Tibial artery (tissue), 4 donors: ENCODE data around the gene ZC3H15.
"Not testable (repeated sequence)": the region's sequence is repeated elsewhere in the genome, so short reads cannot be mapped to it uniquely, and the experiment has no call there.

Experiments
- DNase-seq, 2 donors: peaks; one replicate each; pipeline ENCODE4 v3.0.0-alpha.2; 2019
- H3K27ac ChIP-seq, 2 donors: fragments of 200-600 bp; sonication (generic) in 1 of 2; 1 replicate in 1 of 2; 2 replicates in 1 of 2; pipeline ENCODE4 v1.5.1; 2018 to 2019; ENCODE audit warnings: mild to moderate bottlenecking in 1 of 2
- H3K27me3 ChIP-seq, 2 donors: fragments of 200-600 bp; sonication (generic) in 1 of 2; one replicate each; pipeline versions ENCODE4 v1.5.1 to v1.6.0; 2016 to 2019
- H3K36me3 ChIP-seq, 3 donors: fragments of 200-600 bp; sonication (generic) in 2 of 3; one replicate each; pipeline ENCODE4 v1.5.1; 2016 to 2019; ENCODE audit warnings: mild to moderate bottlenecking in 2 of 3
- H3K4me1 ChIP-seq, 4 donors: fragments of 200-600 bp; sonication (generic) in 2 of 4; 1 replicate in 3 of 4; 2 replicates in 1 of 4; pipeline ENCODE4 v1.5.1; 2016 to 2019
- H3K4me3 ChIP-seq, 2 donors: fragments of 200-600 bp; sonication (generic) in 1 of 2; 1 replicate in 1 of 2; 2 replicates in 1 of 2; pipeline ENCODE4 v1.5.1; 2018 to 2019; ENCODE audit warnings: mild to moderate bottlenecking in 2 of 2
- H3K9me3 ChIP-seq, 3 donors: fragments of 200-600 bp; sonication (generic) in 1 of 3; one replicate each; pipeline ENCODE4 v1.5.1; 2016 to 2019
- intact Hi-C: fragments of 100-400 bp; cut with DNase I; formaldehyde crosslinking; loops from one replicate; pipeline ENCODE4 v1.15.0; 2023; ENCODE audit warnings: low total_unique reads
- TF ChIP-seq, protein P1 (sequence below), 2 experiments: fragments of 200-600 bp in 1 of 2; fragments of 450-650 bp in 1 of 2; IDR thresholded peaks; one replicate each; pipeline ENCODE4 v1.5.1; 2017 to 2019; ENCODE audit warnings: antibody characterized with exemption in 2 of 2, mild to moderate bottlenecking in 1 of 2, moderate library complexity in 1 of 2

ZC3H15 gene

GRCh38 chr2:186516396-186516795 is 30.3 kb downstream of the ZC3H15 start:
- DNase-seq: no peak
- H3K36me3 ChIP-seq: peaks cover 7 to 22% (median 18%) of the 10 kb centered on the region in 3 donors
- TF ChIP-seq, protein P1, sequence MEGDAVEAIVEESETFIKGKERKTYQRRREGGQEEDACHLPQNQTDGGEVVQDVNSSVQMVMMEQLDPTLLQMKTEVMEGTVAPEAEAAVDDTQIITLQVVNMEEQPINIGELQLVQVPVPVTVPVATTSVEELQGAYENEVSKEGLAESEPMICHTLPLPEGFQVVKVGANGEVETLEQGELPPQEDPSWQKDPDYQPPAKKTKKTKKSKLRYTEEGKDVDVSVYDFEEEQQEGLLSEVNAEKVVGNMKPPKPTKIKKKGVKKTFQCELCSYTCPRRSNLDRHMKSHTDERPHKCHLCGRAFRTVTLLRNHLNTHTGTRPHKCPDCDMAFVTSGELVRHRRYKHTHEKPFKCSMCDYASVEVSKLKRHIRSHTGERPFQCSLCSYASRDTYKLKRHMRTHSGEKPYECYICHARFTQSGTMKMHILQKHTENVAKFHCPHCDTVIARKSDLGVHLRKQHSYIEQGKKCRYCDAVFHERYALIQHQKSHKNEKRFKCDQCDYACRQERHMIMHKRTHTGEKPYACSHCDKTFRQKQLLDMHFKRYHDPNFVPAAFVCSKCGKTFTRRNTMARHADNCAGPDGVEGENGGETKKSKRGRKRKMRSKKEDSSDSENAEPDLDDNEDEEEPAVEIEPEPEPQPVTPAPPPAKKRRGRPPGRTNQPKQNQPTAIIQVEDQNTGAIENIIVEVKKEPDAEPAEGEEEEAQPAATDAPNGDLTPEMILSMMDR (IDR thresholded peaks at IDR 0.05): no peak
- no peaks in the 10 kb centered on the region for H3K4me1 ChIP-seq
- H3K27ac ChIP-seq: no peak overlapping the region
- H3K27me3 ChIP-seq: no peaks in the 10 kb centered on the region
- intact Hi-C loops: no loop called here
- no peak overlapping the region for H3K4me3 ChIP-seq
- H3K9me3 ChIP-seq: no peaks in the 10 kb centered on the region

- Histone ChIP-seq H3K27ac (no peak overlapping the region), H3K4me1 (no peaks in the 10 kb centered on the region), H3K4me3 (no peak overlapping the region), H3K27me3 (no peaks in the 10 kb centered on the region), H3K36me3 (peaks cover 7 to 25% (median 20%) of the 10 kb centered on the region in 3 donors), H3K9me3 (no peaks in the 10 kb centered on the region)
- intact Hi-C loops: no loop called here
- DNase-seq: no peak
- TF ChIP-seq, protein P1 (IDR thresholded peaks at IDR 0.05): no peak
Observed at GRCh38 chr2:186517090-186517489, 31.0 kb downstream of the ZC3H15 start.

GRCh38 chr2:186518291-186518690 is 32.2 kb downstream of the ZC3H15 start:
- no peak overlapping the region for H3K27ac ChIP-seq

DNA sequence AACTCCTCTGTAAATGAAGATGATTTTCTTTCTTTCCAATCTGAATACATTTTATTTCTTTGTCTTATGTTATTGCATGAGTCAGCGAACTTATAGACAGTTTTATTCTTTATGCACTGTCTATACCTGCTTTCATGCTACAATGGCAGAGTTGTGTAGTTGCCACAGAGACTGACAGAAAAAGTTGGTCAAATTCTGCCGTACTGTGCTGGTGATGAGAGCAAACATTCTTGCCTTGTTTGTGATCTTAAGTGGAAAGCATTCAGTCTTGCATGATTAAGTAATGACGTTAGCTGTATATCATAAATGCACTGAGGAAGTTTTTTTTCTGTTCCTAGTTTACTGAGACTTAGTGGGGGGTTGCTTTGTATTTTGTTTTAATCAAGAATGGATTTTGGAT is 32.9 kb downstream of the ZC3H15 start:
- no peak for DNase-seq
- H3K4me3 ChIP-seq: no peak overlapping the region
- no peaks in the 10 kb centered on the region for H3K27me3 ChIP-seq
- intact Hi-C loops: no loop called here
- no peak overlapping the region for H3K27ac ChIP-seq
- H3K36me3 ChIP-seq: peaks cover 7 to 27% (median 15%) of the 10 kb centered on the region in 3 donors
- TF ChIP-seq, protein P1 (IDR thresholded peaks at IDR 0.05): no peak
- H3K9me3 ChIP-seq: no peaks in the 10 kb centered on the region
- no peaks in the 10 kb centered on the region for H3K4me1 ChIP-seq

More at GRCh38 chr2:186518291-186518690, 32.2 kb downstream of the ZC3H15 start:
- Histone ChIP-seq H3K9me3 (no peaks in the 10 kb centered on the region), H3K4me1 (no peaks in the 10 kb centered on the region), H3K27me3 (no peaks in the 10 kb centered on the region), H3K36me3 (peaks cover 7 to 27% (median 20%) of the 10 kb centered on the region in 3 donors), H3K4me3 (no peak overlapping the region)
- intact Hi-C loops: no loop called here
- TF ChIP-seq, protein P1 (IDR thresholded peaks at IDR 0.05): no peak
- DNase-seq: no peak

DNA sequence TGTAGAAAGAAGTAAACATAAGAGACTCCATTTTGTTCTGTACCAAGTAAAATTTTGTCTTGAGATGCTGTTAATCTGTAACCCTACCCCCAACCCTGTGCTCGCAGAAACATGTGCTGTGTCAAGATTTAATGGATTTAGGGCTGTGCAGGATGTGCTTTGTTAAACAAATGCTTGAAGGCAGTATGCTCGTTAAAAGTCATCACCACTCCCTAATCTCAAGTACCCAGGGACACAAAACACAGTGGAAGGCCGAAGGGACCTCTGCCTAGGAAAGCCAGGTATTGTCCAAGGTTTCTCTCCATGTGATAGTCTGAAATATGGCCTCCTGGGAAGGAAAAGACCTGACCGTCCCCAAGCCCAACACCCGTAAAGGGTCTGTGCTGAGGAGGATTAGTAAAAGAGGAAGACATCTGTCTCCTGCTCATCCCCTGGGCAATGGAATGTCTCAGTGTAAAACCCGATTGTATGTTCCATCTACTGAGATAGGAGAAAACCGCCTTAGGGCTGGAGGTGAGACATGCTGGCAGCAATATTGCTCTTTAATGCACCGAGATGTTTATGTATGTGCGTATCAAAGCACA is 35.6 kb downstream of the ZC3H15 start:
- intact Hi-C loops, H3K9me3 ChIP-seq, DNase-seq, H3K27me3 ChIP-seq, H3K27ac ChIP-seq, H3K4me3 ChIP-seq, H3K4me1 ChIP-seq: not testable (repeated sequence)
- H3K36me3 ChIP-seq: peaks cover 7 to 23% (median 15%) of the 10 kb centered on the region in 3 donors

GRCh38 chr2:186522450-186522849 is 36.4 kb downstream of the ZC3H15 start:
- Histone ChIP-seq H3K27me3 (no peaks in the 10 kb centered on the region), H3K9me3 (no peaks in the 10 kb centered on the region), H3K36me3 (peaks cover 7 to 19% (median 15%) of the 10 kb centered on the region in 3 donors), H3K4me1 (no peaks in the 10 kb centered on the region), H3K27ac (no peak overlapping the region), H3K4me3 (no peak overlapping the region)
- DNase-seq: no peak
- intact Hi-C loops: no loop called here
- TF ChIP-seq, protein P1 (IDR thresholded peaks at IDR 0.05): no peak
